ENCODE measurements around the gene FAM120B.

- TF ChIP-seq EZH2phosphoT487 (IDR thresholded peaks at IDR 0.05; ENCODE audit: borderline replicate concordance, low read length) (no peak), CTCF (IDR thresholded peaks at IDR 0.05; ENCODE audit: low read depth, low read length, poor library complexity, severe bottlenecking) (no peak)
Measured at GRCh38 chr6:170434821-170435155, 128.2 kb downstream of the FAM120B start.
